Midbrain (tissue), 1 donor: ENCODE measurements around the gene AP5M1.
A peak's percentile ranks its signal among the peaks of the same experiment; 100 is the strongest.
"Not testable (repeated sequence)": the region's sequence is repeated elsewhere in the genome, so short reads cannot be mapped to it uniquely, and the experiment has no call there.

Source experiments
- DNase-seq: peaks from one replicate; lab custom pipeline; 2025; lab: John Stamatoyannopoulos, UW

The AP5M1 gene

GRCh38 chr14:57268161-57269069 lies at the start of gene AP5M1, which contains the start of gene EXOC5:
AP5M1 (plus strand) TSS chr14:57268971; CDS start chr14:57269315, 344 bp downstream.
EXOC5 (minus strand) TSS chr14:57268905; CDS start chr14:57268648, 257 bp downstream.
- peak; percentile 95 for DNase-seq

DNA sequence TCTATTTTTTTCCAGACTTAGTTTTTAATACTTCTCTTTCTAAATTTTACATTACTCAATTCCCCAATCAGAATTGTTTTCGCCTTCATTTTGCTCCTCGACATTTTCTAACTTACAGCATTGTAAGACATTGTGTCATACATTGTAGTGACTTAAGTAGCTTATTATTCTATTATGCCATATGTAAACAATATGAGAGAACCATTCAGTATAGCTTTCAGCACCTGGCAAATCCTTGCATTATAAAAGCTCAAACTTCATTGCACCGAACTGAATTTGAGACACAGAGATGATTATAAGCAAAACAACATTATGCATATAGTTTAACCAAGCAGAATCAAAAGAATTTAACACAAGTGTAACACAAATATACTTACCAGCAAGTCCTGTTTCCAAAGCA lies 46.8 kb upstream of the AP5M1 start:
- DNase-seq, result no peak

DNA sequence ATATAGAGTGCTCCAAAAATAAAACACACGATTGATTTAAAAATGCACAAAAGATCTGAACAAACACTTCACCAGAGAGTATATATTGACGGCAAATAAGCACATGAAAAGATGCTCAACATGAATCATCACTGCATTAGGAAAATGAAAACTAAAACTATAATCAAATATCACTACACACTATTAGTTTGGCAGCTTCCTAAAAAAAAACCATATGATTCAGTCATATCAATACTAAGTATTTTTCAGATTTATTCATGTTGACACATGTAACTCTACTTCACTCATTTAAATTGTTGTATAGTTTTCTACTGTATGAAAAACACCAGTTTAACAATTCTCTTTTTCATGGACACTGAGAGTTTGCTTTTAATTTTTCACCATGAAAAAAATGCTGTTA lies 41.7 kb upstream of the AP5M1 start:
- DNase-seq, result no peak

- DNase-seq, result not testable (repeated sequence)
Observed at GRCh38 chr14:57228320-57228719, 40.5 kb upstream of the AP5M1 start.

DNA sequence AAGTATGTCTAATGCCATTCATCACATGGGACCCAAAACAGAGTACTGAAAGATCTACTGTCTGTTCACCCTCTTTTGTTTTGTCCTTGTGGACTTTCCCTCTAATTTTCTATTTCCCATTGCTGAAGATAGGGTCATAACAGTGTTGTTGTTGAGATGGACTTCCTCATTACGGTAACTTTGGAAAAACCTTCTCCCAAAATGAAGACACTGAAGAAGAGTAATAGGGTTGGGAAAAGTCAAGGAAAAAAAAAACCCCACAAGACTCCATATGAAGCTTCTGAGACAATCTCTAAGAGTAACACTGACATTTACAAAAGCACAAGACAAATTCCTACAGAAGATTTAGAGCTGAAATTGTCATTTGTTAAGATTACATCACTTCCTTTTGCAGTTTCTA lies 36.8 kb upstream of the AP5M1 start:
- DNase-seq, result no peak

DNA sequence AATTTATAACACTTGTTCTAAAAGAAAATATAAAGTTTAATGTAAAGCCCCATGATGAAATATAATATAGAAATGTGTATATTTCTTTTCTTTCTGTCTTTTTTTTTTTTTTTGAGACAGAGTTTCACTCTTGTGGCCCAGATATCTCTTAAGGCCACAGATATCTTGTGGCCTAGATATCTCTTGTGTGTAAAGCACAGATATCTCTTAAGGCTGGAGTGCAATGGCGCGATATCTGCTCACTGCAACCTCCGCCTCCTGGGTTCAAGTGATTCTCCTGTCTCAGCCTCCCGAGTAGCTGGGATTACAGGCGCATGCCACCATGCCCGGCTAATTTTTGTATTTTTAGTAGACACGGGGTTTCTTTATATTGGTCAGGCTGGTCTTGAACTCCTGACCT lies 28.7 kb upstream of the AP5M1 start:
- not testable (repeated sequence) for DNase-seq

DNA sequence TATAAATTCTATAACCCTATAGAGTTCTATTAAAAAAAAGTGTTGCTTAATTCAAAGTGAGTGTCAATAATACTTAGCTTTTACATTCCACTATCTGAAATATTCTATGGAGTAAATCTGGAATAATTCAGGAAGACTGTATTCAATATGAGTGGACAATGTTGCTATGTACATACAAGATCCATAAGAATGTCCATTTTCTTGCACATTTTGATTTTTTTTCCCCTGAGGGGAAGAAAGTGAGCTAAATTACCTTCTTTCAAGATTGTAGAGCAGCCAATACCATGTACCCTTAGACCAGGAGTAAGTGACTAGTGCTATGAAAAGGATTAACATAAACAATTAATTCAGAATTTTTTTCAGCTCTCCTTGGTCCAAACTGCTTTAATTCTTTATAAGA lies 25.5 kb upstream of the AP5M1 start:
- no peak for DNase-seq

DNA sequence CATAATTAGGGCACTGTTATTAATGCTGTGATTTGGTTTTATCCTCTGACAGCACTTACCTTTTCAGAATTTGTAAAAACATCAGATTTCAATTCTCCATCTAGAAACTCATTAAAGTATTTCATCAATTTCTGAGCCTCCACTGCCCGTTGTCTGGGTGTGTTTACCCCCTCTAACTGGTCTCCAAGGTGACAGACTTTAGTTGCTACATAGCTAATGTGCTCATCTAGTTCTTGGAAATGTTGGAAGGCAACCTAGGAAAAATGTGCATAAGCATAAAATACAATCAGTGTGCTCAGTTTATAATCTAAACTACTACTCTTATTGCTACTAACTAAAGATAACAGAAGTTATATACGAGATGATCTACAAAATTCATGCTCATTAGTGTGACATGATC lies 24.7 kb upstream of the AP5M1 start:
- no peak for DNase-seq

- no peak for DNase-seq
Observed at GRCh38 chr14:57245941-57246340, 22.8 kb upstream of the AP5M1 start.

DNA sequence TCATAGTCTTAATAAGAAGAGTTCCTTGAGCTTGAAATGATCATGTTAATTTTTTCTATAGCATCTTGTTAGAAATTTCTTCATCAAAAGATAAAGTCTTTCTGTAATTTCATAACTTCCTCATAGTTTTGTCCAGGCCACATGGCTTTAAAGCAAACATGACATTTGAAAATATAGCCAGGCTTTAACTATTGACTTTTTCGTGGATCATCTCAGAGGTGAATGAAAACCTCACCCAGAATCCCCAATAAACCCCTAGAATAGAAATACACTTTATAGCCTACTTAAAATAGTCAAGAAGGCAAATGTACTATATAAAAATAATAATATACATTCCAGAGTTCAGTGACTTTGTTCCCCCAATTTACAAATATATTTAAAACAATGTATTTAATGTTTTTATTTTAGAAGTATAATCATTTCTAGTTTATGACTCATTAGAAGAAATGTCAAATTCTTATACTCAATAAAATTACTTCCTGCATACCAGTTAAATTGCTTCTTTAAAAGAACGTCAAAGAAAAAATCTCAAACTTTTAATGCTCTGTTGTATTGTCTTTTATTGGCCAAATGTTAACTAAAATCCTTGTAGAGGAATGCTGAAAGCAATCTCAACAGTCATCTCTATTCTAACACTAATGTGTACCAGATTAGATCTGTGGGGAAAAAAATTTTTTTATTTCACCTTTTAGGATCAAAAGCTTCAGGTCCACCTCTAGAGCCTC lies 21.7 kb upstream of the AP5M1 start:
- no peak for DNase-seq

DNA sequence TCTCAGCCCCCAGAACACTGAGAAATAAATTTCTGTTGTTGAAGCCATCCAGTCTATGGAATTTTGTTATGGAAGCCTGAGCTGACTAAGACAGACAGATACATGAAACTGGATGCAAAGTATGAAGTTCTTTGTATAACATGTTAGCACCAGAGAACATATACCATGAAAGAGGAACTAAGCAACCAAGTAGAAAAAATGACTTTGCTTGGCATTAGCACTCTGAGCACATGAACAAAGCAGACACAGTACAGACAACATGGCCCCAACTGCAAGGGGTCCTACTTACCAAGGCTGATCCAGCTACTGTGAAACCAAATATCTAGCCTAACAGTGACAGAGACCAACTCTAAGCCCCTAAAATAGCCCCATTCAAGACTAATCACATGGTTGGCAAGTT lies 13.9 kb upstream of the AP5M1 start:
- DNase-seq, result no peak

GRCh38 chr14:57258221-57258620 lies 10.6 kb upstream of the AP5M1 start:
- DNase-seq, result not testable (repeated sequence)

DNA sequence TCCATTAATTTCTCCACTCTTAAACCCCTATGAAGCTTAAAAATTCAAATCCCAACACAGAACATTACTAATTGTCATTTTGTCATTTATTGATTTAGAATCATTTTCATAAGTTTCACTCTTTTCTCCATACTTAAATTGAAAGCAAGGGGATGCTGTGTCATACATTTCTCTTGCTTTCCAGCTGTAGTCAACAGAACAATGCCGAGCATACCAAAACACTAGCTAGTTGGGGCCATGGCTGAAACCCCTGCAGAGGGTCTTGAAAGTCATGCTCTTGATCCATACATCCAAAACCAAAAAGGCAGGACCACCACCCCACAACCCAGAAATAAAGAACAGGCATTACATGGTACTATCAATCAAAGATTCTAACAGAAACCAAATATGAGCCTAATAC lies 9.1 kb upstream of the AP5M1 start:
- no peak for DNase-seq

DNA sequence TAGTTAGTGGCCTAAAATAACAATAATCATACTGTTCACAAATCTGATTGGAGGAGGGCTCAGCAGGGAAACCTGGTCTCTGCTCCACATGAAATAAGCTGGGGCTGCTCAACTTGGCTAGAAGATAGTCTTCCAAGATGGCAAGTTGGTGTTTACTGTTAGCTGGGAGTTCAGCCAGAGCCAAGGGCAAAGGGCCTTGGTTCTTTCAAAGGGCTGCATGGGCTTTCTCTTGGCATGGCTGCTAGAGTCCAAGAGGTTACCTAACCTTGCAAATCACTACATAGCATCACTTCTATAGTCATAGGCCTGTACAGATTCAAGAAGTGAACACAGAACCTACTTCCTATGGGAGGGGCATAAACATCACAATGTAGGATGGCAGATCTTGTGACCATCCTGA lies 7.2 kb upstream of the AP5M1 start:
- DNase-seq, result no peak

GRCh38 chr14:57262117-57262516 lies 6.7 kb upstream of the AP5M1 start:
- DNase-seq, result no peak

DNA sequence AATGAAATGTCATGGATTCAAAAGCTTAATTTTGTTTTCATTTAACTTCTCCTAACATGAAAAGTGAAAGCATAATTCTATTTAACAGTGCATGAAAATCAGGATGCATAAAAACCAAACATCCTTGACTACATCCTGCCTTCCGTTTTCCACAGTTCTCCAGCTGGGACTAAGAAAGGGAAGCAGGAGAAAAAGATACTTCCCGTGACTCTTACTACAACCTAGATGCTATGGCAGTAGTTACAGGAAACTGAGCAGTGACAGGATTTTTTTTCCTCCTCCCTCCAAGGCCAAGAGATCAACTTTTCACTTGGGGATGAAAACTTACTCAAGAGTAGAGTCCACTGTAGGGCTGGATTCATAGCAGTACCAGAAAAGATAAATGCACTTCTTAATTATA lies 2.7 kb upstream of the AP5M1 start:
- DNase-seq, result no peak

DNA sequence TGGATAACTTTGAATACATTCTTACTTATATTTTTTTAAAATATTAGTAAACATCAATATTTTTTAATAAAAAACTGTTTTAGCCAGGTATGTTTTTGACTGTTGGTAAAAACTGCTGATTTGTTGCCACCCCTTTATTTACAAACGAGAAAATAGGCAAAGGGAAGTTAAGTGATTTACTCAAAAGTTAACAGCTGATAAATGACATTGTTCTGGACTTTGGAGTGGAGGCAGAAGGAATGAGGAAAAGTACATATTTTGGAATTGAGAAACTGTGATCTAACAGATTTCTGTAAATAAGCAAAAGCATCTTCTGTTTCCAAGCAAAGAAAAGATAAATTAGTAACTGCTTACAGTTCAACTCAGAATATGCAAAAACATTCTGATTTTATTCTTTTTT lies 4.5 kb downstream of the AP5M1 start:
- no peak for DNase-seq

DNA sequence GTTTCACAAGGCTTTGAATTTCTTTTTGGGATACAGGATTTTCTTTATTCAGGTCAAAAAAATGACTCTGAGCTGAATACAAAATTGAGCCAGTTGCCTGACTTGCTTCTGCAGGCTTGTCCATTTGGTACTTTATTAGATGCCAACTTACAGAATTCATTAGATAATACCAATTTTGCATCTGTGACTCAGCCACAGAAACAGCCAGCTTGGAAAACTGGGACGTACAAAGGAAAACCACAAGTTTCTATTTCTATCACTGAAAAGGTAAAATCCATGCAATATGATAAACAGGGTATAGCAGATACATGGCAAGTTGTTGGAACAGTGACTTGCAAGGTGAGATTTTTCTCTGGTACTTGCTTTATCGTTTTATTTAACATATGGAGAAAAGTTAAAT lies 5.8 kb downstream of the AP5M1 start:
- DNase-seq, result no peak

DNA sequence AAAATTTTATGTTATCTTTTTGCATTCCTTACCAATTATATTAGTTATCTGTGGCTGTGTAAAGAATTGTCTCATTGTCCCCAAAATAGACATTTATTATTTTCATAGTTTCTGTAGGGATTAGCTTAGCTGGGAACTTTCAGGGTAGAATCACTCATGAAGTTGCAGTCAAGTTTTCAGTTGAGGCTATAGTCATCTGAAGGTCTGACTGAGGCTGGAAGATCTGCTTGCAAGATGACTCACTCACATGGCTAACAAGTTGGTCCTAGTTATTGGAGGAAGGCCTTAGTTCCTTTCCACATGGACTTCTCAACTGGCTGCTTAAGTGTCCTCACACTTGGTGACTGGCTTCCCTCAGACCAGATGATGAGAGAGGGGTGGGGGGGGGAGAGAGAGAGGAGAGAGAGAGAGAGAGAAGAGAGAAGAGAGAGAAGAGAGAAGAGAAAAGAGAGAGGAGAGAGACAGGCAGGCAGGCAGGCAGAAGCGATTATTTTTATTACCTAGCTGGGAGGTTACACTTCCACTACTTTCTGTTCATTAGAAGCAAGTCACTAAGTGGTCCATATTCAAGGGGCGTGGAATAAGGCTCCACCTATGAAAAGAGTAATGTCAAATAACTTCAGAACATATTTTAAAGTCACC lies 6.4 kb downstream of the AP5M1 start:
- DNase-seq, result no peak

GRCh38 chr14:57277062-57277461 lies 8.3 kb downstream of the AP5M1 start:
- DNase-seq, result no peak

DNA sequence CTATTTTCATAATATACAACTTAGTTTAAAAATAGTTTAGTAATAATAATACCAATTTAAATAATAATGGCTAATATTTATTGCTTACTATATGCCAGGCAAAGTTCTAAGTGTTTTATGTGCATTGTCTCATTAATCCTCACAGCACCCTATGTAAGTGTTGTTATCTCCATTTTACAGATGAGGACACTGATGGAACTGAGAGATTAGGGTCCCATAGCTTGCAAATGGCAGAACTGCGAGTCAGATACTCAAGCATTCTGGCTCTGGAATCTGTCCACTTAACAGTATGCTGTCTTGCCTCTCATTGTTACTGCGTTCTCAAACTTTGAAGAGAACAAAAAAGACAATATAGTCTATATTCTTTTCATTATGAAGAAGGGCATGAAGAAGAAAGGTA lies 19.0 kb downstream of the AP5M1 start:
- no peak for DNase-seq

DNA sequence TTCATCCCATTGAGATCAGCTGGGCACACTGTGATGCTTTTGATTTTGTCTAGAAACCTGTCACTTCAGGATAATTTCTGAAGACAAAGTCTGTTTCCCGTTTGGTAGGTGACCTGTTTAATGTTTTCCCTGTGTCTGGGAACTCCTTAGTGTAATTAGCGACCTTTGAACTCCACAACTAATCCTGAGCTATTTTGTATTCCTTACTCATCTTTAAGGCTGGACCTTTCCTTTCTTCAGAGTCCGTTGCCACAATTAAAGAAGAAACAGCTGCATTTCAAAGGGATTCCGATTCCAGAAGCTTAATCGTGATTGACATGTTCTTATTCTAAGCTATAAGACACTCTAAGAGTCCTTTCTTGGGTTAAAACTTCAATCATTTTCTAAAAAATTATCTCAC lies 22.0 kb downstream of the AP5M1 start:
- no peak for DNase-seq
